Astrocyte of the cerebellum (primary cell): Measurements from ENCODE around the gene THAP8.

Experiments used
- DNase-seq: peaks from one replicate; pipeline ENCODE4 v3.0.0-alpha.2; 2011; ENCODE audit warnings: low read depth
- H3K4me3 ChIP-seq: 2 replicates; pipeline ENCODE4 v1.5.1; 2011; ENCODE audit warnings: mild to moderate bottlenecking, low read depth, low read length, moderate library complexity
- CTCF ChIP-seq: IDR thresholded peaks from 2 replicates; pipeline ENCODE4 v1.5.1; 2012; ENCODE audit warnings: low read length, low read depth, moderate library complexity, mild to moderate bottlenecking; ENCODE audit errors: missing control alignments
- in situ Hi-C: cut with HindIII; loops from 2 replicates; pipeline ENCODE4 v1.10.0; 2017; ENCODE audit warnings: low sequenced_read_pairs

Gene THAP8, protein sequence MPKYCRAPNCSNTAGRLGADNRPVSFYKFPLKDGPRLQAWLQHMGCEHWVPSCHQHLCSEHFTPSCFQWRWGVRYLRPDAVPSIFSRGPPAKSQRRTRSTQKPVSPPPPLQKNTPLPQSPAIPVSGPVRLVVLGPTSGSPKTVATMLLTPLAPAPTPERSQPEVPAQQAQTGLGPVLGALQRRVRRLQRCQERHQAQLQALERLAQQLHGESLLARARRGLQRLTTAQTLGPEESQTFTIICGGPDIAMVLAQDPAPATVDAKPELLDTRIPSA

DNA sequence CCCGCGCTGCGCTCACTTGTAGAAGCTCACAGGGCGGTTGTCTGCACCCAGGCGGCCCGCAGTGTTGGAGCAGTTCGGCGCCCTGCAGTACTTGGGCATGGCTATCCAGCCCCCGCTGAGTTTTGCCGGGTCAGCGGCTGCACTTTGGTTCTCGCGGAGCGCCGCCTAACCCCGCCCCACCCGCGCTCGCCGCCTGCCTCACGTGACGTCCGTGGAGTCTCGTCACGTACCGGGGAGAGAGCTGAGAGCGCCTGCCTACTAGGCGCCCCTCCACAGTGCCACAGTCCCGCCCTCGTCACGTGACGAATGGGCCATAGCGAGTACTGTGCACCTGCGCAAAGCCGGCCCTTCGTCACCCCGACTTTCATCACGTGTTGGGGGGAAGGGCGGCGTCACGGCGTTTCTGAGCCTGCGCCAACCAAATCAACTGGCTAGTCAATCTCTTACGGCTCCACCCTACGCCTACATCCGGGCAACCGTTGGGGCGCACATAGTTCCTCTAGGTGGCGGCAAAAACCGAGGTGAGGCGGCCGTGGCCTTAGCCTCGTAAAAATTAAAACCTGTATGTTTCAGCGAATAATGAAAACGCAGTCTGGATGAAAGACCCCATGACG is at the start of gene THAP8:
Gene THAP8, minus strand, starts transcription at position 167 of the 614 bp plus-strand sequence. Its CDS starts 68 bp downstream, at position 99.
- TF ChIP-seq CTCF: peak; percentile 62
- peak; percentile 99 for DNase-seq
- in situ Hi-C loops: no loop called here
- H3K4me3 ChIP-seq: peak within 1 kb of the TSS; percentile 53

GRCh38 chr19:36103040-36103626 is 49.0 kb upstream of the THAP8 start:
- TF ChIP-seq CTCF: no peak
- H3K4me3 ChIP-seq: no peak overlapping the region
- in situ Hi-C loops: no loop called here
- no peak for DNase-seq

DNA sequence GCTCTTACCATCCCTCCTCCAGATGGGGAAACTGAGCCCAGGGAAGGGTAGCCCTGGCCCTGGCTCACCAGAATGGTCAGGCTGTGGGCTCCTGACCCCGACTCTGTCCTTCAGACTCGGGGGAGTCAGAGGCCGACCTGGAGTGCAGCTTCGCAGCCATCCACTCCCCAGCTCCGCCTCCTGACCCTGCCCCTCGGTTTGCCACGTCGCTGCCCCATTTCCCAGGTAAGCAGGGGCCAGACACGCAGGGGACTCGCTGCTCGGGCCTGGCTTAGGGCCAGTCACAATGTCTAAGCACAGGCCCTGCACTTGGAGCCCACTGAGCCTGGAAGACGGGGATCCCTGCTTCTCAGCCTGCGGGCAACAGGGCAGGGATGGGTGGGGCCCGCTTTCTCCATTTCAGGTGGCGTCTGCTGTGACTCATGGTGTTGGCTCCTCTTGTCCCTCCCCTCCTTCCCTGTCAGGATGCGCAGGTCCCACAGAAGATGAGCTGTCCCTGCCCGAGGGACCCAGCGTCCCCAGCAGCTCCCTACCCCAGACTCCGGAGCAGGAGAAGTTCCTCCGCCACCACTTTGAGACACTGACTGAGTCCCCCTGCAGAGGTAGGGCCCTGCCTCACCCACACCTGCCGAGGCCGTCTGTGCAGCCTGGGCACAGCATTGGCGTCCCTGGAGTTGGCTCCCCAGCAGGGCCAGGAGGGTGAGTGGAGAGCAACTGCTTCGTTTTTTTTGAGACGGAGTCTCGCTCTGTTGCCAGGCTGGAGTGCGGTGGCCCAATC is 47.7 kb upstream of the THAP8 start:
- no peak overlapping the region for H3K4me3 ChIP-seq
- DNase-seq: no peak
- no peak for TF ChIP-seq CTCF
- in situ Hi-C loops: no loop called here

- DNase-seq: no peak
- no peak for TF ChIP-seq CTCF
- in situ Hi-C loops: no loop called here
- H3K4me3 ChIP-seq: no peak overlapping the region
These were observed 46.4 kb upstream of the THAP8 start for GRCh38 chr19:36100476-36100875.

- no peak for TF ChIP-seq CTCF
- DNase-seq: no peak
- H3K4me3 ChIP-seq: no peak overlapping the region
- in situ Hi-C loops: no loop called here
These were observed 45.2 kb upstream of the THAP8 start for GRCh38 chr19:36099166-36099785.

- no peak for TF ChIP-seq CTCF
- no peak for DNase-seq
- no peak overlapping the region for H3K4me3 ChIP-seq
- in situ Hi-C loops: no loop called here
These were observed 43.0 kb upstream of the THAP8 start for GRCh38 chr19:36097036-36097435.
